Measurements from ENCODE around the gene LRCH3.
"Not testable (repeated sequence)": the region's sequence is repeated elsewhere in the genome, so short reads cannot be mapped to it uniquely, and the experiment has no call there.

Gene LRCH3

GRCh38 chr3:197908957-197909701 is 118.1 kb downstream of the LRCH3 start:
- no peak overlapping the region for H3K4ac ChIP-seq (ENCODE audit: low read depth, low read length)
- no peak overlapping the region for H4K8ac ChIP-seq (ENCODE audit: low read depth, low read length)
- no peak overlapping the region for H3K4me3 ChIP-seq (ENCODE audit: low read depth, low read length)
- no peak overlapping the region for H3K18ac ChIP-seq (ENCODE audit: low read length)
- no peak overlapping the region for H2BK12ac ChIP-seq (ENCODE audit: low read length)
- H4K12ac ChIP-seq (ENCODE audit: low read depth, low read length), result no peak overlapping the region
- H3K4me2 ChIP-seq (ENCODE audit: low read length), result no peak overlapping the region
- no peak overlapping the region for H2AK5ac ChIP-seq (ENCODE audit: low read length)
- no peak overlapping the region for H3K9ac ChIP-seq (ENCODE audit: low read length)
- H3K79me1 ChIP-seq (ENCODE audit: low read length), result no peaks in the 10 kb centered on the region
- H2BK120ac ChIP-seq (ENCODE audit: insufficient read depth, low read length, poor library complexity), result no peak overlapping the region
- H4K91ac ChIP-seq (ENCODE audit: low read depth, low read length), result no peak overlapping the region
- H3K27ac ChIP-seq (ENCODE audit: low read depth, low read length), result no peak overlapping the region
- H2BK5ac ChIP-seq (ENCODE audit: low read depth, low read length, poor library complexity), result no peak overlapping the region
- no peaks in the 10 kb centered on the region for H3K27me3 ChIP-seq (ENCODE audit: insufficient read depth, low read length)
- no peaks in the 10 kb centered on the region for H3K36me3 ChIP-seq (ENCODE audit: control insufficient read depth in 1 of 2, insufficient read depth in 2 of 2, low read length in 2 of 2)
- H3K14ac ChIP-seq (ENCODE audit: low read length), result no peak overlapping the region
- DNase-seq, result no peak
- no peaks in the 10 kb centered on the region for H3K79me2 ChIP-seq (ENCODE audit: control insufficient read depth, insufficient read depth, low read length, poor library complexity)
- H3K9me3 ChIP-seq (ENCODE audit: insufficient read depth, low read depth, low read length), result no peaks in the 10 kb centered on the region
- H3K23ac ChIP-seq (ENCODE audit: low read length), result no peak overlapping the region
- H2AFZ ChIP-seq (ENCODE audit: insufficient read depth, low read length, poor library complexity), result no peak overlapping the region
- H3K4me1 ChIP-seq (ENCODE audit: control insufficient read depth in 1 of 2, insufficient read depth in 2 of 2, low read length in 2 of 2), result peaks cover 0 to 3% of the 10 kb centered on the region in 2 experiments
- WGBS (ENCODE audit: extremely low coverage, insufficient coverage, insufficient read length), result no CpG with 5 or more reads among the region's 4 CpGs

- WGBS (ENCODE audit: extremely low coverage, insufficient coverage, insufficient read length), result no CpG with 5 or more reads among the region's 33 CpGs
- Histone ChIP-seq H3K18ac (ENCODE audit: low read length) (no peak overlapping the region), H3K9ac (ENCODE audit: low read length) (no peak overlapping the region)
Observed at GRCh38 chr3:197912741-197913476, 121.9 kb downstream of the LRCH3 start.

GRCh38 chr3:197913641-197914380 is 122.8 kb downstream of the LRCH3 start:
- no peak overlapping the region for H3K23ac ChIP-seq (ENCODE audit: low read length)

More at GRCh38 chr3:197912741-197913476, 121.9 kb downstream of the LRCH3 start:
- H2AK5ac ChIP-seq (ENCODE audit: low read length), result no peak overlapping the region
- no peak overlapping the region for H3K27ac ChIP-seq (ENCODE audit: low read depth, low read length)
- no peak overlapping the region for H3K4me3 ChIP-seq (ENCODE audit: low read depth, low read length)
- H3K9me3 ChIP-seq (ENCODE audit: insufficient read depth, low read depth, low read length), result no peaks in the 10 kb centered on the region
- H3K23ac ChIP-seq (ENCODE audit: low read length), result no peak overlapping the region
- no peaks in the 10 kb centered on the region for H3K36me3 ChIP-seq (ENCODE audit: control insufficient read depth in 1 of 2, insufficient read depth in 2 of 2, low read length in 2 of 2)
- peak overlapping the region; percentile 44 for H4K12ac ChIP-seq (ENCODE audit: low read depth, low read length)
- no peaks in the 10 kb centered on the region for H3K79me2 ChIP-seq (ENCODE audit: control insufficient read depth, insufficient read depth, low read length, poor library complexity)
- H4K8ac ChIP-seq (ENCODE audit: low read depth, low read length), result no peak overlapping the region
- H2BK5ac ChIP-seq (ENCODE audit: low read depth, low read length, poor library complexity), result no peak overlapping the region
- no peak overlapping the region for H2BK12ac ChIP-seq (ENCODE audit: low read length)
- DNase-seq, result no peak
- no peak overlapping the region for H3K4ac ChIP-seq (ENCODE audit: low read depth, low read length)
- H3K4me2 ChIP-seq (ENCODE audit: low read length), result no peak overlapping the region
- no peaks in the 10 kb centered on the region for H3K79me1 ChIP-seq (ENCODE audit: low read length)
- no peaks in the 10 kb centered on the region for H3K27me3 ChIP-seq (ENCODE audit: insufficient read depth, low read length)
- no peak overlapping the region for H4K91ac ChIP-seq (ENCODE audit: low read depth, low read length)
- no peaks in the 10 kb centered on the region for H3K4me1 ChIP-seq (ENCODE audit: control insufficient read depth in 1 of 2, insufficient read depth in 2 of 2, low read length in 2 of 2)
- H2AFZ ChIP-seq (ENCODE audit: insufficient read depth, low read length, poor library complexity), result no peak overlapping the region
- no peak overlapping the region for H3K14ac ChIP-seq (ENCODE audit: low read length)
- no peak overlapping the region for H2BK120ac ChIP-seq (ENCODE audit: insufficient read depth, low read length, poor library complexity)

GRCh38 chr3:197921429-197922275 is 130.6 kb downstream of the LRCH3 start:
- H3K27ac ChIP-seq (ENCODE audit: low read depth, low read length); H2AFZ ChIP-seq (ENCODE audit: insufficient read depth, low read length, poor library complexity); DNase-seq; H3K79me2 ChIP-seq (ENCODE audit: control insufficient read depth, insufficient read depth, low read length, poor library complexity); H3K18ac ChIP-seq (ENCODE audit: low read length); H3K4me1 ChIP-seq (ENCODE audit: control insufficient read depth in 1 of 2, insufficient read depth in 2 of 2, low read length in 2 of 2); H4K12ac ChIP-seq (ENCODE audit: low read depth, low read length); H3K14ac ChIP-seq (ENCODE audit: low read length); H2BK5ac ChIP-seq (ENCODE audit: low read depth, low read length, poor library complexity); H3K9ac ChIP-seq (ENCODE audit: low read length); H3K9me3 ChIP-seq (ENCODE audit: insufficient read depth, low read depth, low read length); H3K27me3 ChIP-seq (ENCODE audit: insufficient read depth, low read length); H3K36me3 ChIP-seq (ENCODE audit: control insufficient read depth in 1 of 2, insufficient read depth in 2 of 2, low read length in 2 of 2); H2BK12ac ChIP-seq (ENCODE audit: low read length); H2BK120ac ChIP-seq (ENCODE audit: insufficient read depth, low read length, poor library complexity); H4K8ac ChIP-seq (ENCODE audit: low read depth, low read length); H3K4me3 ChIP-seq (ENCODE audit: low read depth, low read length); H3K4me2 ChIP-seq (ENCODE audit: low read length); H3K23ac ChIP-seq (ENCODE audit: low read length); H3K4ac ChIP-seq (ENCODE audit: low read depth, low read length); H3K79me1 ChIP-seq (ENCODE audit: low read length); H4K91ac ChIP-seq (ENCODE audit: low read depth, low read length); H2AK5ac ChIP-seq (ENCODE audit: low read length): not testable (repeated sequence)
- WGBS (ENCODE audit: extremely low coverage, insufficient coverage, insufficient read length), result no CpG with 5 or more reads among the region's 24 CpGs

More at GRCh38 chr3:197913641-197914380, 122.8 kb downstream of the LRCH3 start:
- no peaks in the 10 kb centered on the region for H3K27me3 ChIP-seq (ENCODE audit: insufficient read depth, low read length)
- no peaks in the 10 kb centered on the region for H3K79me2 ChIP-seq (ENCODE audit: control insufficient read depth, insufficient read depth, low read length, poor library complexity)
- DNase-seq, result no peak
- no peak overlapping the region for H3K18ac ChIP-seq (ENCODE audit: low read length)
- H4K91ac ChIP-seq (ENCODE audit: low read depth, low read length), result no peak overlapping the region
- no peak overlapping the region for H2BK120ac ChIP-seq (ENCODE audit: insufficient read depth, low read length, poor library complexity)
- no peak overlapping the region for H2AK5ac ChIP-seq (ENCODE audit: low read length)
- H3K4me3 ChIP-seq (ENCODE audit: low read depth, low read length), result no peak overlapping the region
- no peaks in the 10 kb centered on the region for H3K79me1 ChIP-seq (ENCODE audit: low read length)
- no peak overlapping the region for H3K4ac ChIP-seq (ENCODE audit: low read depth, low read length)
- no peak overlapping the region for H4K12ac ChIP-seq (ENCODE audit: low read depth, low read length)
- no peak overlapping the region for H3K27ac ChIP-seq (ENCODE audit: low read depth, low read length)
- no peak overlapping the region for H2BK5ac ChIP-seq (ENCODE audit: low read depth, low read length, poor library complexity)
- no peak overlapping the region for H3K4me2 ChIP-seq (ENCODE audit: low read length)
- H3K9me3 ChIP-seq (ENCODE audit: insufficient read depth, low read depth, low read length), result no peaks in the 10 kb centered on the region
- no peaks in the 10 kb centered on the region for H3K4me1 ChIP-seq (ENCODE audit: control insufficient read depth in 1 of 2, insufficient read depth in 2 of 2, low read length in 2 of 2)
- no peak overlapping the region for H3K14ac ChIP-seq (ENCODE audit: low read length)
- no peak overlapping the region for H4K8ac ChIP-seq (ENCODE audit: low read depth, low read length)
- H3K9ac ChIP-seq (ENCODE audit: low read length), result no peak overlapping the region
- no peak overlapping the region for H2BK12ac ChIP-seq (ENCODE audit: low read length)
- no CpG with 5 or more reads among the region's 12 CpGs for WGBS (ENCODE audit: extremely low coverage, insufficient coverage, insufficient read length)
- H3K36me3 ChIP-seq (ENCODE audit: control insufficient read depth in 1 of 2, insufficient read depth in 2 of 2, low read length in 2 of 2), result no peaks in the 10 kb centered on the region
- no peak overlapping the region for H2AFZ ChIP-seq (ENCODE audit: insufficient read depth, low read length, poor library complexity)

All from trophoblast cell (in vitro differentiated cells and primary cell).